Measurements from ENCODE around the gene PCDHA12.

- no peak for TF ChIP-seq ZFX (IDR thresholded peaks at IDR 0.05; ENCODE audit: borderline replicate concordance)
- TF ChIP-seq, protein P1, sequence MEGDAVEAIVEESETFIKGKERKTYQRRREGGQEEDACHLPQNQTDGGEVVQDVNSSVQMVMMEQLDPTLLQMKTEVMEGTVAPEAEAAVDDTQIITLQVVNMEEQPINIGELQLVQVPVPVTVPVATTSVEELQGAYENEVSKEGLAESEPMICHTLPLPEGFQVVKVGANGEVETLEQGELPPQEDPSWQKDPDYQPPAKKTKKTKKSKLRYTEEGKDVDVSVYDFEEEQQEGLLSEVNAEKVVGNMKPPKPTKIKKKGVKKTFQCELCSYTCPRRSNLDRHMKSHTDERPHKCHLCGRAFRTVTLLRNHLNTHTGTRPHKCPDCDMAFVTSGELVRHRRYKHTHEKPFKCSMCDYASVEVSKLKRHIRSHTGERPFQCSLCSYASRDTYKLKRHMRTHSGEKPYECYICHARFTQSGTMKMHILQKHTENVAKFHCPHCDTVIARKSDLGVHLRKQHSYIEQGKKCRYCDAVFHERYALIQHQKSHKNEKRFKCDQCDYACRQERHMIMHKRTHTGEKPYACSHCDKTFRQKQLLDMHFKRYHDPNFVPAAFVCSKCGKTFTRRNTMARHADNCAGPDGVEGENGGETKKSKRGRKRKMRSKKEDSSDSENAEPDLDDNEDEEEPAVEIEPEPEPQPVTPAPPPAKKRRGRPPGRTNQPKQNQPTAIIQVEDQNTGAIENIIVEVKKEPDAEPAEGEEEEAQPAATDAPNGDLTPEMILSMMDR (IDR thresholded peaks at IDR 0.05) = no peak
Measured at GRCh38 chr5:140870221-140871201, 4.6 kb upstream of the PCDHA12 start.
